HepG2 (cell line): ENCODE measurements around the gene FANCM. TPM values are rescaled to one million over a fixed set of nuclear protein-coding genes. Genes with fewer than 3 reads are reported as not detected.

ENCODE experiments used
- AKNA ChIP-seq: sonication (generic); formaldehyde crosslinking; IDR thresholded peaks from 2 replicates; pipeline ENCODE4 v1.4.0; 2020; ENCODE audit warnings: missing genetic modification reagents, borderline replicate concordance
- CREB1 ChIP-seq, 2 experiments: fragments of 450-650 bp in 1 of 2; IDR thresholded peaks; 2 replicates each; pipeline ENCODE4 v1.6.1; 2016 to 2017; ENCODE audit warnings: control low read depth in 1 of 2, mild to moderate bottlenecking in 1 of 2, missing compliant biosample characterization in 1 of 2, missing genetic modification characterization in 1 of 2
- KIAA2018 ChIP-seq: sonication (generic); formaldehyde crosslinking; IDR thresholded peaks from 2 replicates; pipeline ENCODE4 v1.5.0; 2020; ENCODE audit warnings: mild to moderate bottlenecking, missing genetic modification reagents, borderline replicate concordance
- RBM22 ChIP-seq: fragments of 200-400 bp; formaldehyde crosslinking; optimal IDR thresholded peaks from 2 replicates; pipeline ENCODE3; 2017; ENCODE audit warnings: mild to moderate bottlenecking, low read length, moderate library complexity
- TEAD3 ChIP-seq: optimal IDR thresholded peaks from 2 replicates; pipeline ENCODE3; 2016; ENCODE audit warnings: borderline replicate concordance
- ZFP90 ChIP-seq: sonication (generic); formaldehyde crosslinking; IDR thresholded peaks from 2 replicates; pipeline ENCODE4 v1.8.0; 2022; ENCODE audit warnings: missing genetic modification reagents, mild to moderate bottlenecking, inconsistent platforms, borderline replicate concordance
- ZGPAT ChIP-seq: IDR thresholded peaks from 2 replicates; pipeline ENCODE4 v1.6.1; 2016; ENCODE audit warnings: mild to moderate bottlenecking
- ZNF101 ChIP-seq: sonication (generic); formaldehyde crosslinking; IDR thresholded peaks from 2 replicates; pipeline ENCODE4 v1.4.0; 2020; ENCODE audit warnings: mild to moderate bottlenecking, low read depth, missing genetic modification reagents, borderline replicate concordance
- ZSCAN9 ChIP-seq: IDR thresholded peaks from 2 replicates; pipeline ENCODE4 v1.6.1; 2016; ENCODE audit warnings: borderline replicate concordance
- polyA plus RNA-seq, 8 experiments: library from polyadenylated mRNA; depleted of rRNA in 3 of 8; stranded (reverse) in 7 of 8; unstranded in 1 of 8; fragments of >200 nt; fragmentation: Illumina TruSeq in 4 of 8; extraction: Trizol in 4 of 8; gene quantifications; 2 replicates each; pipeline versions ENCODE4 v1.2.1 to v1.2.3, GENCODE V29; 2011 to 2016; ENCODE audit warnings: low read depth in 4 of 8, missing spikeins in 1 of 8, mixed read lengths in 1 of 8; ENCODE audit not compliant: insufficient read depth in 1 of 8
- total RNA-seq, 5 experiments: library from RNA; depleted of rRNA; stranded (reverse); fragments of >200 nt; fragmentation: Illumina TruSeq; extraction: Trizol; gene quantifications; 2 replicates each; pipeline ENCODE4 v1.2.3, GENCODE V29; 2016; ENCODE audit warnings: low read depth in 1 of 5
- TF ChIP-seq, protein P1 (sequence below): sonication (generic); formaldehyde crosslinking; IDR thresholded peaks from 2 replicates; pipeline ENCODE4 v1.5.0; 2020; ENCODE audit warnings: mild to moderate bottlenecking, missing genetic modification reagents

Gene FANCM
- total and polyA plus RNA-seq, 2 of the 13 experiments (the other 11 are each of a cell fraction or from before 2014, with no cell fraction given) = 2.6 to 10.4 TPM

GRCh38 chr14:45112896-45113781 is 22.6 kb upstream of the FANCM start (continued):
- TF ChIP-seq ZFP90 (no peak), AKNA (CRISPR knock-in tag) (no peak), KIAA2018 (CRISPR knock-in tag) (no peak), CREB1 (IDR thresholded peaks at IDR 0.05) (no peak), CREB1 (CRISPR knock-in tag; IDR thresholded peaks at IDR 0.05) (no peak), ZNF101 (CRISPR knock-in tag) (no peak), TEAD3 (CRISPR knock-in tag) (peak; percentile 46), ZGPAT (CRISPR knock-in tag) (0 out of 2 replicates have a peak, but pooled peaks have one; percentile 26), ZSCAN9 (CRISPR knock-in tag) (peak; percentile 32; the same call in 1 of the 2 replicates), RBM22 (peak; percentile 37)
- TF ChIP-seq, protein P1, sequence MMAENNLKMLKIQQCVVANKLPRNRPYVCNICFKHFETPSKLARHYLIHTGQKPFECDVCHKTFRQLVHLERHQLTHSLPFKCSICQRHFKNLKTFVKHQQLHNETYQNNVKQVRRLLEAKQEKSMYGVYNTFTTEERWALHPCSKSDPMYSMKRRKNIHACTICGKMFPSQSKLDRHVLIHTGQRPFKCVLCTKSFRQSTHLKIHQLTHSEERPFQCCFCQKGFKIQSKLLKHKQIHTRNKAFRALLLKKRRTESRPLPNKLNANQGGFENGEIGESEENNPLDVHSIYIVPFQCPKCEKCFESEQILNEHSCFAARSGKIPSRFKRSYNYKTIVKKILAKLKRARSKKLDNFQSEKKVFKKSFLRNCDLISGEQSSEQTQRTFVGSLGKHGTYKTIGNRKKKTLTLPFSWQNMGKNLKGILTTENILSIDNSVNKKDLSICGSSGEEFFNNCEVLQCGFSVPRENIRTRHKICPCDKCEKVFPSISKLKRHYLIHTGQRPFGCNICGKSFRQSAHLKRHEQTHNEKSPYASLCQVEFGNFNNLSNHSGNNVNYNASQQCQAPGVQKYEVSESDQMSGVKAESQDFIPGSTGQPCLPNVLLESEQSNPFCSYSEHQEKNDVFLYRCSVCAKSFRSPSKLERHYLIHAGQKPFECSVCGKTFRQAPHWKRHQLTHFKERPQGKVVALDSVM (CRISPR knock-in tag) = no peak
